Loucy (cell line): ENCODE results near the gene THEM4.

Source experiments
- CTCF ChIP-seq: fragments of 200-600 bp; sonication (generic); conservative IDR thresholded peaks from 2 replicates; pipeline ENCODE4 v1.5.1; 2014; ENCODE audit warnings: mild to moderate bottlenecking, antibody characterized with exemption, low read length
- EZH2phosphoT487 ChIP-seq: fragments of 200-600 bp; IDR thresholded peaks from 2 replicates; pipeline ENCODE4 v1.6.1; 2018; ENCODE audit warnings: antibody characterized with exemption, mild to moderate bottlenecking, moderate library complexity, borderline replicate concordance

- TF ChIP-seq CTCF (no peak), EZH2phosphoT487 (no peak)
Measured at GRCh38 chr1:151945725-151946722, 36.7 kb upstream of the THEM4 start.
